GM18873 (cell line): Measurements from ENCODE around the gene LCOR.
"Not testable (repeated sequence)": the region's sequence is repeated elsewhere in the genome, so short reads cannot be mapped to it uniquely, and the experiment has no call there.

ENCODE experiments used
- ATAC-seq: cut with Tn5 transposase; IDR thresholded peaks from one replicate; pipeline ENCODE4 v1.9.1; 2021; ENCODE audit warnings: mild to moderate bottlenecking, moderate library complexity, moderate number of reproducible peaks; ENCODE audit not compliant: unreplicated experiment, low FRiP score

The LCOR gene

GRCh38 chr10:97024168-97025073, 192.3 kb downstream of the LCOR start:
- ATAC-seq: no peak

- ATAC-seq: no peak
Measured at GRCh38 chr10:97025613-97026242, 193.6 kb downstream of the LCOR start.

GRCh38 chr10:97028126-97028831, 196.2 kb downstream of the LCOR start:
- ATAC-seq: no peak

- ATAC-seq: no peak
Measured at GRCh38 chr10:97028832-97029178, 196.7 kb downstream of the LCOR start.

GRCh38 chr10:97029271-97029670, 197.2 kb downstream of the LCOR start:
- ATAC-seq: no peak

GRCh38 chr10:97030894-97031293, 198.8 kb downstream of the LCOR start:
- no peak for ATAC-seq

- no peak for ATAC-seq
Measured at GRCh38 chr10:97031459-97031858, 199.4 kb downstream of the LCOR start.

- no peak for ATAC-seq
Measured at GRCh38 chr10:97032624-97033023, 200.5 kb downstream of the LCOR start.

DNA sequence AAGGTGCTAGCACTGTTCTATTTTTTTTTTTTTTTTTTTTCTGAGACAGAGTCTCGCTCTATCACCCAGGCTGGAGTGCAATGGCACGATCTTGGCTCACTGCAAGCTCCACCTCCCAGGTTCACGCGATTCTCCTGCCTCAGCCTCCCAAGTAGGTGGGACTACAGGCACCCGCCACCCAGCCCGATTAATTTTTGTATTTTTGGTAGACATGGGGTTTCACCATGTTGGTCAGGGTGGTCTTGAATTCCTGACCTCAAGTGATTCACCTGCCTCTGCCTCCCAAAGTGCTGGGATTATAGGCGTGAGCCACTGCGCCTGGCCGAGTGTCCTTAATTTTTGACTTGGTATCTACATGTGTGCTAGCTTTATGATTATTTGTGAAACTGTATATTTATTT, 201.7 kb downstream of the LCOR start:
- ATAC-seq: not testable (repeated sequence)

- no peak for ATAC-seq
Measured at GRCh38 chr10:97034301-97034700, 202.2 kb downstream of the LCOR start.

DNA sequence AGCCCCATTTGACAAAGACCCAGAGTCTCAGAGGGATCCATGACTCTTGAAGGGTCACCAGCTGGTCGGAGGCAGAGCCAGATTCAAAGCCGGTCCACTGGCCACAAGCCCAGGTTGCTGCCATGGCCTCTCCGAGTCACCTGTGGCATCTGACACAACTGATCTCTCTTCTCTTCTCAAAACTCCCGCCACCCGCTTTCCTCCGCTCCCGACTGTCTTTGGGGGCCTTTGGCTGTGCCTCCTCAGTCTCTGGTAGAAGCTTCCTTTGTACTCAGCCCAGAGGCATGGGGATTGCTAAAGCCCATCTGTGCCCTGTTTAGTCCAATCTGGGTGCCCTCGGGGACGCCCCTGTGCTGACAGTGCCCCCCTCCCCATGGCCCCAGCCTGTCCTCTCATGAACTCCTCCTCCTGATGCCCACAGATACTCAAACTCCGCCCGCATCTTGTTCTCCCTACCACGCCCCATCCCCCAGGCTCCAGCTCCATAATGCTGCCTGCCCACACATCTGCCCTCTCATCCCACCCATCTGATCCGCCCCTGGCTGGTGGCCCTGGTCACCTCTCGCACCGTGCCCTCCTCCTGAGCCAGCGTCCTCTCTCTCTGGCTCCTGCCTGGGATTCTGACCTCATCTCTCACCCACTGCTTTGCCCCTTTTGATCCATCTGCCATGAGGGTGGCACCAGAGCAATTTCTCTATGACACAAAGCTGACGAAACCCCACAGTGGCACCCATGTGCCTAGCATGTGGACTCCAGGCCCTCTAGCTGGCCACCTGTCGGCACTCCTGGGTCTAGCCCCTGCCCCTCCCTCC, 203.1 kb downstream of the LCOR start:
- no peak for ATAC-seq

- ATAC-seq: peak; percentile 52
Measured at GRCh38 chr10:97037365-97038361, 205.6 kb downstream of the LCOR start.

- no peak for ATAC-seq
Measured at GRCh38 chr10:97038688-97039087, 206.6 kb downstream of the LCOR start.

GRCh38 chr10:97039538-97040247, 207.6 kb downstream of the LCOR start:
- no peak for ATAC-seq

DNA sequence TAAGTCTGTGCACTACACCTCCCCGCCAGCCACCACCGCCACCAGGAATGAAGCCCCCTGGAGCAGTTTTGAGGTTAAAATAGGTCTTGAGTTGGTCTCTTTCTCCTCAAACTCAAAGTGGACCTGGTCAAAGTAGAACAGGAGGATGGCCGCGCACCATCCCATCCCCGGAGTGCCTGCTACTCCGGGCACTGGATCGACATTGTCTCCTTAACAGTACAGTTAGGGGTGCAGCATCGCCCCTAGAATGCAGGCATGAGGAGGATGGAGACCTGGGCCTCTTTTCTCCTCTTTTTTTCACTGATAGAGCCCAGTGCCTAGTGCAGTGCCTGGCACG, 208.1 kb downstream of the LCOR start:
- ATAC-seq: no peak

DNA sequence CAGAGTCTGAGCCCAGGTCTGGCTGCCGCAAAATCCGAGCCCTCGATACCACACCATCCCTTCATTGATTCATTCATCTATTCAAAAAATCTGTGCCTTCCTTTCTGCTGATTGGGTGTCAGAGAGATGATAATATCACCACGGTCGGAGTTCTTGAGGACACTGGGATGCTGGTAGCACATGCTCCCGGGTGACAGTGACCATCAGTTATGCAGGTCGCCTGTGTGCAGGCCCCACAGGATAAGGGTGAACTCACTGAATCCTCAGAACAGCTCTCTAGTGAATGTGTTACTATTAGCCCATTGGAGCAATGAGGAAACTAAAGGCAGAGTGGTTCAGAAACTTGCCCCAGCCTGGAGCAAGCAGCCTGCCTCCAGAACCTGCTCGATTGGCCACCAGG, 208.6 kb downstream of the LCOR start:
- no peak for ATAC-seq

GRCh38 chr10:97042081-97042480, 210.0 kb downstream of the LCOR start:
- no peak for ATAC-seq

- no peak for ATAC-seq
Measured at GRCh38 chr10:97042716-97043562, 210.8 kb downstream of the LCOR start.
